GM12878 (cell line): ENCODE results near the gene IDH3A.

ENCODE experiments used
- CEBPB ChIP-seq, 2 experiments: fragments of 150-350 bp in 1 of 2; IDR thresholded peaks; 2 replicates each; pipeline ENCODE4 v1.6.1; 2012 to 2014; ENCODE audit warnings: low read depth in 2 of 2, low read length in 2 of 2, borderline replicate concordance in 1 of 2, inconsistent platforms in 1 of 2
- CREB1 ChIP-seq: IDR thresholded peaks from 2 replicates; pipeline ENCODE4 v1.6.1; 2012; ENCODE audit warnings: low read depth, mild to moderate bottlenecking, inconsistent platforms
- EZH2 ChIP-seq: IDR thresholded peaks from 2 replicates; pipeline ENCODE4 v1.6.1; 2012; ENCODE audit warnings: low read depth, mild to moderate bottlenecking, control low read depth, inconsistent platforms, low read length, borderline replicate concordance; ENCODE audit not compliant: control insufficient read depth
- PKNOX1 ChIP-seq: fragments of 450-650 bp; IDR thresholded peaks from 2 replicates; pipeline ENCODE4 v1.6.1; 2016; ENCODE audit warnings: mild to moderate bottlenecking
- RAD21 ChIP-seq: IDR thresholded peaks from 2 replicates; pipeline ENCODE4 v1.6.1; 2011; ENCODE audit warnings: mild to moderate bottlenecking, low read depth, low read length, moderate library complexity; ENCODE audit not compliant: insufficient read depth
- RB1 ChIP-seq: fragments of 450-650 bp; formaldehyde crosslinking; IDR thresholded peaks from 2 replicates; pipeline ENCODE4 v1.6.1; 2017; ENCODE audit warnings: mild to moderate bottlenecking, borderline replicate concordance
- SIN3A ChIP-seq: IDR thresholded peaks from 2 replicates; pipeline ENCODE4 v1.6.1; 2012; ENCODE audit warnings: low read depth, low read length, improper control_type of control experiment
- SRF ChIP-seq, 2 experiments: IDR thresholded peaks; 2 replicates each; pipeline ENCODE4 v1.6.1; 2011; ENCODE audit warnings: low read depth in 2 of 2, low read length in 2 of 2, mild to moderate bottlenecking in 1 of 2, moderate library complexity in 1 of 2
- TF ChIP-seq, protein P1 (sequence below), 3 experiments: IDR thresholded peaks in 2 of 3; conservative IDR thresholded peaks in 1 of 3; 2 replicates each; pipeline ENCODE4 v1.5.1; 2011; ENCODE audit warnings: low read depth in 3 of 3, low read length in 3 of 3, mild to moderate bottlenecking in 3 of 3, control low read depth in 2 of 3, moderate library complexity in 2 of 3, inconsistent platforms in 1 of 3, mixed read lengths in 1 of 3; ENCODE audit not compliant: control insufficient read depth in 2 of 3, insufficient read depth in 1 of 3; ENCODE audit errors: extremely low read depth in 1 of 3

DNA sequence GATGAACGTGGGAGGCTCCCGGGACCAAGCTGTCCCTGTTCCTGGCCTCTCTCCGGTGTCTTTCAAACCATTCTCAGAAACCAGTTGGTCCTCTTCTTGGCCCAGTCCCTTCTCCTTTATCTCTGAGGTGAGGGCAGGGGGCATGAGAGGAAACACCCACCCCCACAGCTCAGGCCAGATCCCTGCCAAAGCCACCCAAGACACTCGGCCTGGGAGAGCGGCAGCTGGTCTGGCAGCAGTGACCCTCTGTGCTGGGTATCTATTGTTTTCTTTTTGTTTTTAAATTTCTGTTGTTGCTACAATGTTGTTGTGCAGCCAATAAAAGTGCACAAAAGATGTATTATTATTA, 57.9 kb downstream of the IDH3A start:
- TF ChIP-seq RB1 (no peak), CEBPB (IDR thresholded peaks at IDR 0.05; ENCODE audit: borderline replicate concordance in 1 of 2, low read depth in 2 of 2, low read length in 2 of 2) (no peak), SRF (IDR thresholded peaks at IDR 0.05; ENCODE audit: low read depth in 2 of 2, low read length in 2 of 2) (no peak), RAD21 (no peak), PKNOX1 (no peak), SIN3A (no peak), EZH2 (no peak), CREB1 (no peak)
- TF ChIP-seq, protein P1, sequence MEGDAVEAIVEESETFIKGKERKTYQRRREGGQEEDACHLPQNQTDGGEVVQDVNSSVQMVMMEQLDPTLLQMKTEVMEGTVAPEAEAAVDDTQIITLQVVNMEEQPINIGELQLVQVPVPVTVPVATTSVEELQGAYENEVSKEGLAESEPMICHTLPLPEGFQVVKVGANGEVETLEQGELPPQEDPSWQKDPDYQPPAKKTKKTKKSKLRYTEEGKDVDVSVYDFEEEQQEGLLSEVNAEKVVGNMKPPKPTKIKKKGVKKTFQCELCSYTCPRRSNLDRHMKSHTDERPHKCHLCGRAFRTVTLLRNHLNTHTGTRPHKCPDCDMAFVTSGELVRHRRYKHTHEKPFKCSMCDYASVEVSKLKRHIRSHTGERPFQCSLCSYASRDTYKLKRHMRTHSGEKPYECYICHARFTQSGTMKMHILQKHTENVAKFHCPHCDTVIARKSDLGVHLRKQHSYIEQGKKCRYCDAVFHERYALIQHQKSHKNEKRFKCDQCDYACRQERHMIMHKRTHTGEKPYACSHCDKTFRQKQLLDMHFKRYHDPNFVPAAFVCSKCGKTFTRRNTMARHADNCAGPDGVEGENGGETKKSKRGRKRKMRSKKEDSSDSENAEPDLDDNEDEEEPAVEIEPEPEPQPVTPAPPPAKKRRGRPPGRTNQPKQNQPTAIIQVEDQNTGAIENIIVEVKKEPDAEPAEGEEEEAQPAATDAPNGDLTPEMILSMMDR (IDR thresholded peaks at IDR 0.05 in 2 of 3, conservative IDR thresholded peaks at IDR 0.05 in 1 of 3; ENCODE audit: control insufficient read depth in 2 of 3, extremely low read depth in 1 of 3, insufficient read depth in 1 of 3, low read depth in 3 of 3, low read length in 3 of 3): no peak
